Neutrophil (primary cell): ENCODE measurements around the gene CEP112.

Experiments
- H3K27ac ChIP-seq: fragments of 200-600 bp; sonication (generic); 2 replicates; pipeline ENCODE4 v1.5.1; 2016; ENCODE audit warnings: mild to moderate bottlenecking, moderate library complexity
- H3K27me3 ChIP-seq: fragments of 200-600 bp; sonication (generic); 2 replicates; pipeline ENCODE4 v1.6.0; 2016; ENCODE audit warnings: mild to moderate bottlenecking
- H3K36me3 ChIP-seq: fragments of 200-600 bp; sonication (generic); 2 replicates; pipeline ENCODE4 v1.5.1; 2017
- H3K4me1 ChIP-seq, 2 experiments: fragments of 200-600 bp in 1 of 2; sonication (generic) in 1 of 2; 1 replicate in 1 of 2; 2 replicates in 1 of 2; pipeline versions ENCODE4 v1.5.1 to v1.6.1; 2013 to 2016; ENCODE audit warnings: low read depth in 1 of 2, low read length in 1 of 2, mild to moderate bottlenecking in 1 of 2, moderate library complexity in 1 of 2; ENCODE audit not compliant: control insufficient read depth in 1 of 2, insufficient read depth in 1 of 2
- H3K4me3 ChIP-seq, 2 experiments: fragments of 200-600 bp in 1 of 2; sonication (generic) in 1 of 2; 1 replicate in 1 of 2; 2 replicates in 1 of 2; pipeline ENCODE4 v1.5.1; 2013 to 2016; ENCODE audit warnings: low read depth in 1 of 2, low read length in 1 of 2, mild to moderate bottlenecking in 1 of 2, moderate library complexity in 1 of 2
- H3K9me3 ChIP-seq: fragments of 200-600 bp; sonication (generic); 2 replicates; pipeline ENCODE4 v1.5.1; 2016
- TF ChIP-seq, protein P1 (sequence below): fragments of 200-600 bp; sonication (generic); IDR thresholded peaks from 2 replicates; pipeline ENCODE4 v1.5.1; 2016; ENCODE audit warnings: antibody characterized with exemption

Gene CEP112

DNA sequence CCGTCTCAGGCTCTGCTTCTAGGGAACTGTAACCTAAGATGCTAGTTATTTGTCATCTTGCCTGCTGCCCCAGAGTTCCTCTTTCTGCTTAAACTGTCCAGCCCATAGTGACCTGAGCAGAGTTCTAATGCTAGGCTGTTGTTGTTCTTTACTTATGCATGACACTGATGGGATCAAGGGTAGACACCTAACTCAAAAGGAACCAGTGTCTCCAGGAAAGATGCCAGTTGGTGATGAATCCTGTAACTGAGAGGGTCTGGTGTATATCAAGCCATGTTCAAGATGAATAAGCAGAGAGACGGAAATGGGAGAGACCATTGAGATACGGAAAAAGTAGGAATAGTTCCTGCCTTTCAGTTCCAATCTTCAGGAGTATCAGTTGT, 23.6 kb upstream of the CEP112 start:
- peaks cover 8% of the 10 kb centered on the region for H3K27me3 ChIP-seq
- no peaks in the 10 kb centered on the region for H3K9me3 ChIP-seq
- H3K4me1 ChIP-seq: no peaks in the 10 kb centered on the region
- H3K27ac ChIP-seq: no peak overlapping the region
- TF ChIP-seq, protein P1, sequence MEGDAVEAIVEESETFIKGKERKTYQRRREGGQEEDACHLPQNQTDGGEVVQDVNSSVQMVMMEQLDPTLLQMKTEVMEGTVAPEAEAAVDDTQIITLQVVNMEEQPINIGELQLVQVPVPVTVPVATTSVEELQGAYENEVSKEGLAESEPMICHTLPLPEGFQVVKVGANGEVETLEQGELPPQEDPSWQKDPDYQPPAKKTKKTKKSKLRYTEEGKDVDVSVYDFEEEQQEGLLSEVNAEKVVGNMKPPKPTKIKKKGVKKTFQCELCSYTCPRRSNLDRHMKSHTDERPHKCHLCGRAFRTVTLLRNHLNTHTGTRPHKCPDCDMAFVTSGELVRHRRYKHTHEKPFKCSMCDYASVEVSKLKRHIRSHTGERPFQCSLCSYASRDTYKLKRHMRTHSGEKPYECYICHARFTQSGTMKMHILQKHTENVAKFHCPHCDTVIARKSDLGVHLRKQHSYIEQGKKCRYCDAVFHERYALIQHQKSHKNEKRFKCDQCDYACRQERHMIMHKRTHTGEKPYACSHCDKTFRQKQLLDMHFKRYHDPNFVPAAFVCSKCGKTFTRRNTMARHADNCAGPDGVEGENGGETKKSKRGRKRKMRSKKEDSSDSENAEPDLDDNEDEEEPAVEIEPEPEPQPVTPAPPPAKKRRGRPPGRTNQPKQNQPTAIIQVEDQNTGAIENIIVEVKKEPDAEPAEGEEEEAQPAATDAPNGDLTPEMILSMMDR: no peak
- H3K36me3 ChIP-seq: no peaks in the 10 kb centered on the region
- H3K4me3 ChIP-seq: no peak overlapping the region

DNA sequence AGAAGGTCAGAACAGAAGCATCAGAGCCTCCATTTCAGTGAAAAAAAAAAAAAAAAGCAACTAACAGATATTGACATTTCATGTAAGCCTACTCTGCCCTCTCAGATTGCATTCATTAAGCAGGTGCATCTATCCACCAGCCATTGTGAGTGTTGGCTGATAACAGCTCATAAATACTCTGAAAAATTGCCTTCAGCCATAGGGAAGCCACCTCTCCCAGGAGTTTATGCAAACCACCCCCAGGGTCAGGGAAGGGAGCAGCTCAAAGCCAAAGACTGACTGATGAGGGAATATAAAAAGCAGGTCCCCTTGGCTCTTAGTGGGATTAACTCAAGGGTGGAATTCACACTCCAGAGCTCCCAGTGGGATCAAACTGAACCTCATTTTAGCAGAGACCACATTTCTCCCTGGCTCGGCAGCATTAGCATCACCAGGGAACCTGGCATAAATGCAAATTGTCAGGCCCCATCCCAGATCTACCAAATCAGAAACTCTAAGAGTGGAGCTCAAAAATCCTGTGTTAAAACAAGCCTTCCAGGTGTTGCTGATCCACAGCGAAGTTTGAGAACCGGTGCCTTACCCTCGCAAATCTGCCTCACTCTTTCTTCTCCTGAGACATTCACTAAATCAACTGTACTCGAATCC, 23.1 kb upstream of the CEP112 start:
- Histone ChIP-seq H3K27ac (no peak overlapping the region), H3K4me1 (no peaks in the 10 kb centered on the region), H3K4me3 (no peak overlapping the region), H3K27me3 (peaks cover 13% of the 10 kb centered on the region), H3K9me3 (no peaks in the 10 kb centered on the region), H3K36me3 (no peaks in the 10 kb centered on the region)
- TF ChIP-seq, protein P1: no peak

DNA sequence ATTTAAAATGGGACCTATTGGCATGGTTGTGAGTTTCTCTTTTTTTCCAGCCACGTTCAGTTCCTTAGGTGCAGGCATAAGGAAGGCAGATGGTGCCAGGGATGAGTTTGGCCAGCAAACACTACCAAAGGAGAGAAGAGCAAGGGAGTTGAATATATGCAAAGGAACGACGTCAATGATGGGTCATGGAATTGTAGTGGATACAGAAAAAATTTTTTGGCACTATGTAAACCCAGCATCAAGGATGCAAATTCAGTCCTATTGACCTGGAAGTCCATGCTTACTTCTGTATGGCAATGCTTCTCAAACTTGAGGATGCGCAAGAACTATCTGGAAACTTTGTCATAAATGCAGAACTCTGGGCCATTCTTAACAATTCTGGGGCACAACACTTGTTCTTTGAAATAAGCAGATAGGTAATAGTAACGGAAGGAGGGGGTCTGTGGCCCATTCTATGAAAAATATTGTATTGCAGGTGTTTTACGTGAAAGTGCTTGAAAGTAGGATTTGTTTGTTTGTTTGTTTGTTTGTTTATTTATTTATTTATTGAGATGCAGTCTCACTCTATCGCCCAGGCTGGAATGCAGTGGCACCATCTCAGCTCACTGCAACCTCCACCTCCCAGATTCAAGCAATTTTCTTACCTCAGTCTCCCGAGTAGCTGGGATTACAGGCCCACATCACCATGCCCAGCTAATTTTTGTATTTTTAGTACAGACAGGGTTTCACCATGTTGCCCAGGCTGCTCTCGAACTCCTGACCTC, 19.3 kb upstream of the CEP112 start:
- TF ChIP-seq, protein P1: no peak

DNA sequence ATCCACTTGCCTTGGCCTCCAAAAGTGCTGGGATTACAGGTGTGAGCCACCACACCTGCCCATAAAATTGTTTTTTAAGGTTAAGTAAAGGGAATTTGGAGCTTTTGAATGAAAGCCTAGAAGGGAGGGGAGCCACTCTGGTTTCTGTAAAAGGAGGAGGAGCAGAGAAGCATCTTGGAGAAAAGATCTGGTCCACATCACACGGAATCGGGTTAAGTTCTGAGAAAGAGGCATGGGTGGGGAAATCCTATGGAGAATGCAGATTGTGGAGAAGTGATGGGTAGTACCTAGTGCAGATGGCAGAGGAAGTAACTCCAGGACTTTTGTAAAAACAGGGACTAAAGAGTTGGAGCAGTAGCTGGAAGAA, 18.3 kb upstream of the CEP112 start:
- TF ChIP-seq, protein P1: no peak
- no peak overlapping the region for H3K27ac ChIP-seq
- H3K4me3 ChIP-seq: no peak overlapping the region
- no peaks in the 10 kb centered on the region for H3K4me1 ChIP-seq
- peaks cover 11% of the 10 kb centered on the region for H3K27me3 ChIP-seq
- H3K36me3 ChIP-seq: no peaks in the 10 kb centered on the region
- H3K9me3 ChIP-seq: no peaks in the 10 kb centered on the region

More for the DNA sequence above, 19.3 kb upstream of the CEP112 start:
- H3K27me3 ChIP-seq: peaks cover 11% of the 10 kb centered on the region
- H3K27ac ChIP-seq: no peak overlapping the region
- no peaks in the 10 kb centered on the region for H3K36me3 ChIP-seq
- H3K9me3 ChIP-seq: no peaks in the 10 kb centered on the region
- no peaks in the 10 kb centered on the region for H3K4me1 ChIP-seq
- H3K4me3 ChIP-seq: no peak overlapping the region

DNA sequence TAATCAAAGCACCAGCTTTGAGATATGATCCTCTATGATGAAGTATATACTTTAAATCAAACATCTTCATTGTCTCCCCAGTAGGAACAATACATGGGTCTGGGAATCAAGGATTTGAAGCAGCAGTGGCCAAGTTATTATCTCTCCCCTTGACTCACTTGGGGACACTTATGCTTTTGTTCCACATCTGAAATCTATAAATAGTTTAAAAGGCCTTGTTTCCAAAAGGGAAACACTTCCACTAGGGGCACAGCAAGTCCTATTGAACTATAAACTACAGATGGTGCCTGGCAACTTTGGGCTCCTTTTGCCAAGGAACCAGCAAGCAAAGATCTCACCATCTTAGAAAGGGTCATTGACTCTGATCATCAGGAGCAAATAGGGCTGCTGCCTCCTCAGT, 16.0 kb upstream of the CEP112 start:
- Histone ChIP-seq H3K27ac (no peak overlapping the region), H3K27me3 (peaks cover 8% of the 10 kb centered on the region), H3K36me3 (no peaks in the 10 kb centered on the region), H3K4me1 (no peaks in the 10 kb centered on the region), H3K9me3 (no peaks in the 10 kb centered on the region), H3K4me3 (no peak overlapping the region)
- TF ChIP-seq, protein P1: no peak
